IMR-90 (cell line): ENCODE measurements around the gene HADH. TPM values are rescaled to one million over a fixed set of nuclear protein-coding genes. Genes with fewer than 3 reads are reported as not detected.

Source experiments
- ATAC-seq: fragments of 200-7000 bp; cut with Tn5 transposase; 2 replicates; pipeline ENCODE4 v1.9.1; 2020; ENCODE audit warnings: low read depth, mild to moderate bottlenecking, moderate library complexity
- BruUV-seq: library from RNA; stranded (reverse); fragments of 400-500 nt; replicated peaks from 2 replicates; lab custom pipeline; 2021; lab: Mats Ljungman, UMichigan
- CTCF ChIA-PET: fragments of 300-600 bp; formaldehyde crosslinking; extraction: SDS; loops from one replicate; lab custom pipeline; 2021; ENCODE audit warnings: antibody characterized with exemption; lab: Yijun Ruan, JAX
- POLR2A ChIA-PET: fragments of 300-600 bp; sonication (Branson Sonifier 250); formaldehyde crosslinking; loops from one replicate; lab custom pipeline; 2022; ENCODE audit warnings: antibody characterized with exemption; ENCODE audit not compliant: unreplicated experiment; lab: Charles Lee
- DNase-seq: peaks from one replicate; pipeline ENCODE4 v3.0.0; 2013
- H2AFZ ChIP-seq: replicated peaks from 2 replicates; pipeline ENCODE3; 2013; ENCODE audit warnings: low read length, mild to moderate bottlenecking; ENCODE audit not compliant: poor library complexity
- H2AK5ac ChIP-seq: 2 replicates; pipeline ENCODE4 v1.6.1; 2013; ENCODE audit warnings: low read depth, low read length, inconsistent platforms
- H2AK9ac ChIP-seq: replicated peaks from 2 replicates; pipeline ENCODE3; 2013; ENCODE audit warnings: mild to moderate bottlenecking, low read depth, low read length, moderate library complexity; ENCODE audit not compliant: poor library complexity
- H2BK120ac ChIP-seq: 2 replicates; pipeline ENCODE4 v1.6.1; 2013; ENCODE audit warnings: low read depth, low read length, inconsistent platforms
- H2BK15ac ChIP-seq: 3 replicates; pipeline ENCODE4 v1.6.1; 2013; ENCODE audit warnings: low read depth, low read length, inconsistent platforms
- H2BK20ac ChIP-seq: 2 replicates; pipeline ENCODE4 v1.6.1; 2013; ENCODE audit warnings: low read depth, mild to moderate bottlenecking, inconsistent platforms, low read length, moderate library complexity
- H2BK5ac ChIP-seq: 2 replicates; pipeline ENCODE4 v1.6.1; 2013; ENCODE audit warnings: mild to moderate bottlenecking, low read depth, low read length, inconsistent platforms; ENCODE audit not compliant: poor library complexity, severe bottlenecking
- H3K14ac ChIP-seq: replicated peaks from 2 replicates; pipeline ENCODE4 v1.6.1; 2013; ENCODE audit warnings: low read depth, low read length, inconsistent platforms
- H3K18ac ChIP-seq: 2 replicates; pipeline ENCODE4 v1.6.1; 2013; ENCODE audit warnings: low read depth, low read length, control low read depth
- H3K23ac ChIP-seq: 2 replicates; pipeline ENCODE4 v1.6.1; 2013; ENCODE audit warnings: low read depth, low read length, inconsistent platforms
- H3K27ac ChIP-seq: 2 replicates; pipeline ENCODE4 v1.5.1; 2013; ENCODE audit warnings: mild to moderate bottlenecking, control low read depth, low read length; ENCODE audit not compliant: insufficient read depth
- H3K27me3 ChIP-seq: 2 replicates; pipeline ENCODE4 v1.6.1; 2013; ENCODE audit warnings: low read length; ENCODE audit not compliant: control insufficient read depth, insufficient read depth
- H3K36me3 ChIP-seq: 2 replicates; pipeline ENCODE4 v1.6.1; 2013; ENCODE audit warnings: low read length, mixed read lengths; ENCODE audit not compliant: control insufficient read depth, insufficient read depth
- H3K4ac ChIP-seq: 2 replicates; pipeline ENCODE4 v1.6.1; 2013; ENCODE audit warnings: low read depth, low read length, inconsistent platforms
- H3K4me1 ChIP-seq: 2 replicates; pipeline ENCODE4 v1.6.1; 2013; ENCODE audit warnings: low read length, mixed read lengths; ENCODE audit not compliant: control insufficient read depth, insufficient read depth
- H3K4me2 ChIP-seq: 2 replicates; pipeline ENCODE4 v1.6.1; 2013; ENCODE audit warnings: low read depth, mild to moderate bottlenecking, control low read depth, low read length, moderate library complexity
- H3K4me3 ChIP-seq: 2 replicates; pipeline ENCODE4 v1.5.1; 2013; ENCODE audit warnings: low read depth, mild to moderate bottlenecking, control low read depth, low read length, moderate library complexity; ENCODE audit not compliant: insufficient read depth
- H3K56ac ChIP-seq: 2 replicates; pipeline ENCODE4 v1.6.1; 2013; ENCODE audit warnings: low read length, inconsistent platforms; ENCODE audit not compliant: insufficient read depth; ENCODE audit errors: extremely low read depth
- H3K79me1 ChIP-seq, 2 experiments: 2 replicates each; pipeline ENCODE4 v1.6.1; 2013; ENCODE audit warnings: low read length in 2 of 2, inconsistent platforms in 1 of 2, low read depth in 1 of 2
- H3K9ac ChIP-seq: 2 replicates; pipeline ENCODE4 v1.6.1; 2013; ENCODE audit warnings: low read depth, low read length, control low read depth
- H3K9me1 ChIP-seq: 2 replicates; pipeline ENCODE4 v1.6.1; 2013; ENCODE audit warnings: low read length, inconsistent platforms; ENCODE audit not compliant: insufficient read depth
- H3K9me3 ChIP-seq: 2 replicates; pipeline ENCODE4 v1.6.1; 2013; ENCODE audit warnings: low read length; ENCODE audit not compliant: control insufficient read depth, insufficient read depth
- H4K20me1 ChIP-seq: 2 replicates; pipeline ENCODE4 v1.6.1; 2013; ENCODE audit warnings: low read length, inconsistent platforms; ENCODE audit not compliant: insufficient read depth
- H4K5ac ChIP-seq: 2 replicates; pipeline ENCODE4 v1.6.1; 2013; ENCODE audit warnings: mild to moderate bottlenecking, low read depth, low read length, control low read depth
- H4K8ac ChIP-seq, 2 experiments: 2 replicates each; pipeline ENCODE4 v1.6.1; 2013; ENCODE audit warnings: low read depth in 2 of 2, low read length in 2 of 2, control low read depth in 1 of 2, inconsistent platforms in 1 of 2
- H4K91ac ChIP-seq: 2 replicates; pipeline ENCODE4 v1.6.1; 2013; ENCODE audit warnings: low read depth, low read length, inconsistent platforms; ENCODE audit not compliant: insufficient read depth
- BHLHE40 ChIP-seq: fragments of 150-350 bp; IDR thresholded peaks from 2 replicates; pipeline ENCODE4 v1.6.1; 2016; ENCODE audit warnings: mild to moderate bottlenecking, low read depth, low read length
- CEBPB ChIP-seq: IDR thresholded peaks from 2 replicates; pipeline ENCODE4 v1.6.1; 2012; ENCODE audit warnings: low read depth, low read length, improper control_type of control experiment
- CHD1 ChIP-seq: IDR thresholded peaks from 2 replicates; pipeline ENCODE4 v1.6.1; 2012; ENCODE audit warnings: low read depth, low read length, improper control_type of control experiment
- FOS ChIP-seq: fragments of 150-350 bp; IDR thresholded peaks from 2 replicates; pipeline ENCODE4 v1.6.1; 2016; ENCODE audit warnings: low read depth, low read length
- MAFK ChIP-seq: IDR thresholded peaks from 2 replicates; pipeline ENCODE4 v1.6.1; 2012; ENCODE audit warnings: low read depth, low read length, improper control_type of control experiment
- MAZ ChIP-seq: IDR thresholded peaks from 2 replicates; pipeline ENCODE4 v1.6.1; 2012; ENCODE audit warnings: low read depth, mild to moderate bottlenecking, low read length, improper control_type of control experiment, moderate library complexity, borderline replicate concordance
- MXI1 ChIP-seq: IDR thresholded peaks from 2 replicates; pipeline ENCODE4 v1.6.1; 2012; ENCODE audit warnings: low read depth, mild to moderate bottlenecking, low read length, moderate library complexity, borderline replicate concordance
- NFE2L2 ChIP-seq: fragments of 150-350 bp; IDR thresholded peaks from 2 replicates; pipeline ENCODE4 v1.6.1; 2016; ENCODE audit warnings: low read depth, mild to moderate bottlenecking, low read length
- POLR2A ChIP-seq: IDR thresholded peaks from 2 replicates; pipeline ENCODE4 v1.6.1; 2012; ENCODE audit warnings: mild to moderate bottlenecking, low read depth, low read length
- RAD21 ChIP-seq: IDR thresholded peaks from 2 replicates; pipeline ENCODE4 v1.6.1; 2012; ENCODE audit warnings: low read length, improper control_type of control experiment
- RCOR1 ChIP-seq: IDR thresholded peaks from 2 replicates; pipeline ENCODE4 v1.6.1; 2012; ENCODE audit warnings: mild to moderate bottlenecking, low read length, improper control_type of control experiment; ENCODE audit not compliant: insufficient replicate concordance
- RFX5 ChIP-seq: IDR thresholded peaks from 2 replicates; pipeline ENCODE4 v1.8.0; 2012; ENCODE audit warnings: low read depth, mild to moderate bottlenecking, low read length, moderate library complexity
- SMC3 ChIP-seq: fragments of 150-350 bp; IDR thresholded peaks from 2 replicates; pipeline ENCODE4 v1.6.1; 2016; ENCODE audit warnings: low read depth, mild to moderate bottlenecking, antibody characterized with exemption, low read length, moderate library complexity
- dilution Hi-C: fragments of 300-500 bp; cut with HindIII; formaldehyde crosslinking; loops from one replicate; pipeline ENCODE4 v1.14.3; 2018; ENCODE audit warnings: low sequenced_read_pairs; ENCODE audit not compliant: unreplicated experiment
- in situ Hi-C: fragments of 300-500 bp; cut with MboI; formaldehyde crosslinking; loops from 3 replicates; pipeline ENCODE4 v1.14.3; 2019; ENCODE audit warnings: low sequenced_read_pairs, inconsistent platforms, mixed read lengths
- intact Hi-C: fragments of 100-400 bp; cut with micrococcal nuclease; formaldehyde crosslinking; loops from 2 replicates; pipeline ENCODE4 v1.10.0; 2022
- polyA plus RNA-seq, 3 experiments: library from polyadenylated mRNA; depleted of rRNA; stranded (reverse); fragments of >200 nt; gene quantifications; 2 replicates each; pipeline ENCODE4 v1.2.3, GENCODE V29; 2012; ENCODE audit warnings: low replicate concordance in 1 of 3
- total RNA-seq: library from RNA; depleted of rRNA; stranded (reverse); fragments of >200 nt; gene quantifications from 2 replicates; pipeline ENCODE4 v1.2.3, GENCODE V29; 2012
- TF ChIP-seq, protein P1 (sequence below): fragments of 150-350 bp; IDR thresholded peaks from 2 replicates; pipeline ENCODE4 v1.6.1; 2017; ENCODE audit warnings: mild to moderate bottlenecking, antibody characterized with exemption, low read length, low read depth
- TF ChIP-seq, protein P2 (sequence below): fragments of 150-350 bp; IDR thresholded peaks from 2 replicates; pipeline ENCODE4 v1.6.1; 2016; ENCODE audit warnings: low read depth, mild to moderate bottlenecking, low read length, moderate library complexity, borderline replicate concordance

The HADH gene
- total and polyA plus RNA-seq, 2 of the 4 experiments (the other 2 are of a cell fraction) = 6.8 to 22.6 TPM

GRCh38 chr4:107972605-107973004 is 17.1 kb upstream of the HADH start:
- H3K36me3 ChIP-seq = no peaks in the 10 kb centered on the region
- no peak overlapping the region for H2BK120ac ChIP-seq
- ChIA-PET CTCF (interaction anchor here (0.6 kb wide), 1 partner anchor 543 kb away, joined by 3 read pairs; no protein-coding TSS in a partner anchor), POLR2A (no interaction called here)
- no peak overlapping the region for H3K4me3 ChIP-seq
- DNase-seq (no peak), ATAC-seq (no peak)
- no peak overlapping the region for H2BK5ac ChIP-seq
- H3K4me1 ChIP-seq = no peaks in the 10 kb centered on the region
- no peak overlapping the region for H3K4me2 ChIP-seq
- H3K14ac ChIP-seq = no peak overlapping the region
- no peak overlapping the region for H4K8ac ChIP-seq
- no peaks in the 10 kb centered on the region; the same call in 1 of the 2 replicates for H3K27me3 ChIP-seq
- no peaks in the 10 kb centered on the region for H3K9me1 ChIP-seq
- intact Hi-C loops (no loop called here), dilution Hi-C loops (no loop called here), in situ Hi-C loops (no loop called here)
- no peak overlapping the region for H4K5ac ChIP-seq
- no peaks in the 10 kb centered on the region for H4K20me1 ChIP-seq
- no peak overlapping the region for H4K91ac ChIP-seq
- no peaks in the 10 kb centered on the region for H3K79me1 ChIP-seq
- TF ChIP-seq CEBPB = no peak
- no peak for TF ChIP-seq NFE2L2
- TF ChIP-seq, protein P1, sequence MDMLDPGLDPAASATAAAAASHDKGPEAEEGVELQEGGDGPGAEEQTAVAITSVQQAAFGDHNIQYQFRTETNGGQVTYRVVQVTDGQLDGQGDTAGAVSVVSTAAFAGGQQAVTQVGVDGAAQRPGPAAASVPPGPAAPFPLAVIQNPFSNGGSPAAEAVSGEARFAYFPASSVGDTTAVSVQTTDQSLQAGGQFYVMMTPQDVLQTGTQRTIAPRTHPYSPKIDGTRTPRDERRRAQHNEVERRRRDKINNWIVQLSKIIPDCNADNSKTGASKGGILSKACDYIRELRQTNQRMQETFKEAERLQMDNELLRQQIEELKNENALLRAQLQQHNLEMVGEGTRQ = no peak
- no peak for TF ChIP-seq FOS
- no peak for TF ChIP-seq CHD1
- TF ChIP-seq RAD21 = no peak
- TF ChIP-seq, protein P2, sequence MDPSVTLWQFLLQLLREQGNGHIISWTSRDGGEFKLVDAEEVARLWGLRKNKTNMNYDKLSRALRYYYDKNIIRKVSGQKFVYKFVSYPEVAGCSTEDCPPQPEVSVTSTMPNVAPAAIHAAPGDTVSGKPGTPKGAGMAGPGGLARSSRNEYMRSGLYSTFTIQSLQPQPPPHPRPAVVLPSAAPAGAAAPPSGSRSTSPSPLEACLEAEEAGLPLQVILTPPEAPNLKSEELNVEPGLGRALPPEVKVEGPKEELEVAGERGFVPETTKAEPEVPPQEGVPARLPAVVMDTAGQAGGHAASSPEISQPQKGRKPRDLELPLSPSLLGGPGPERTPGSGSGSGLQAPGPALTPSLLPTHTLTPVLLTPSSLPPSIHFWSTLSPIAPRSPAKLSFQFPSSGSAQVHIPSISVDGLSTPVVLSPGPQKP = no peak
- TF ChIP-seq MXI1 = no peak
- no peak for TF ChIP-seq RFX5
- TF ChIP-seq MAZ = no peak
- no peak for TF ChIP-seq BHLHE40
- no peak for TF ChIP-seq RCOR1
- TF ChIP-seq MAFK = no peak
- TF ChIP-seq POLR2A = no peak
- TF ChIP-seq SMC3 = no peak
- H3K9ac ChIP-seq = no peak overlapping the region
- H3K9me3 ChIP-seq = no peaks in the 10 kb centered on the region
- no peak overlapping the region for H3K4ac ChIP-seq
- no peak overlapping the region for H2BK15ac ChIP-seq
- no peak overlapping the region for H2AK5ac ChIP-seq
- H3K27ac ChIP-seq = no peak overlapping the region
- no TSS peak for BruUV-seq
- H2AK9ac ChIP-seq = no peak overlapping the region
- H3K18ac ChIP-seq = no peak overlapping the region
- H3K23ac ChIP-seq = no peak overlapping the region
- H3K56ac ChIP-seq = no peak overlapping the region
- no peak overlapping the region for H2AFZ ChIP-seq
- H2BK20ac ChIP-seq = no peak overlapping the region
